Left renal pelvis (tissue), 4 donors: ENCODE measurements around the gene STKLD1. TPM values are rescaled to one million over a fixed set of nuclear protein-coding genes. Genes with fewer than 3 reads are reported as not detected.
"Not testable (repeated sequence)": the region's sequence is repeated elsewhere in the genome, so short reads cannot be mapped to it uniquely, and the experiment has no call there.

Experiments
- DNase-seq, 4 donors: peaks; one replicate each; pipeline ENCODE4 v3.0.0-alpha.2; 2013; ENCODE audit warnings: low read depth in 4 of 4, low spot score in 3 of 4
- polyA plus RNA-seq, 4 donors: library from polyadenylated mRNA; unstranded; fragments of 120-200 nt; gene quantifications; one replicate each; pipeline ENCODE4 v1.2.1, GENCODE V29; 2013; ENCODE audit not compliant: insufficient read length in 4 of 4

Gene STKLD1
- polyA plus RNA-seq, 4 donors = 2.9 to 6.7 (median 4.5) TPM

- no peak for DNase-seq
Measured at GRCh38 chr9:133382507-133383141, 6.5 kb downstream of the STKLD1 start.

- no peak for DNase-seq
Measured at GRCh38 chr9:133383438-133383837, 7.3 kb downstream of the STKLD1 start.

- no peak for DNase-seq
Measured at GRCh38 chr9:133384736-133385321, 8.7 kb downstream of the STKLD1 start.

GRCh38 chr9:133385452-133385851 lies 9.3 kb downstream of the STKLD1 start:
- DNase-seq = no peak

- no peak for DNase-seq
Measured at GRCh38 chr9:133386338-133386737, 10.2 kb downstream of the STKLD1 start.

GRCh38 chr9:133387680-133388079 lies 11.5 kb downstream of the STKLD1 start:
- DNase-seq = no peak

- DNase-seq = no peak
Measured at GRCh38 chr9:133389025-133389557, 12.9 kb downstream of the STKLD1 start.

GRCh38 chr9:133389562-133389961 lies 13.4 kb downstream of the STKLD1 start:
- no peak for DNase-seq

- DNase-seq = no peak
Measured at GRCh38 chr9:133390713-133391112, 14.5 kb downstream of the STKLD1 start.

GRCh38 chr9:133391449-133391848 lies 15.3 kb downstream of the STKLD1 start:
- not testable (repeated sequence) for DNase-seq

- not testable (repeated sequence) for DNase-seq
Measured at GRCh38 chr9:133392308-133392707, 16.1 kb downstream of the STKLD1 start.

- DNase-seq = no peak
Measured at GRCh38 chr9:133393399-133393798, 17.2 kb downstream of the STKLD1 start.

GRCh38 chr9:133394687-133395271 lies 18.6 kb downstream of the STKLD1 start:
- DNase-seq = no peak

GRCh38 chr9:133396952-133397351 lies 20.8 kb downstream of the STKLD1 start:
- no peak for DNase-seq

- DNase-seq = no peak
Measured at GRCh38 chr9:133397370-133397769, 21.2 kb downstream of the STKLD1 start.

- no peak for DNase-seq
Measured at GRCh38 chr9:133397895-133398294, 21.7 kb downstream of the STKLD1 start.

- DNase-seq = no peak
Measured at GRCh38 chr9:133400292-133400691, 24.1 kb downstream of the STKLD1 start.

- no peak for DNase-seq
Measured at GRCh38 chr9:133401588-133401987, 25.4 kb downstream of the STKLD1 start.

GRCh38 chr9:133402689-133403088 lies 26.5 kb downstream of the STKLD1 start:
- DNase-seq = no peak

- DNase-seq = no peak
Measured at GRCh38 chr9:133403766-133404453, 27.7 kb downstream of the STKLD1 start.

- no peak for DNase-seq
Measured at GRCh38 chr9:133404454-133405002, 28.4 kb downstream of the STKLD1 start.
